AG09319 (cell line): ENCODE results near the gene RRAS2.
"Not testable (repeated sequence)": the region's sequence is repeated elsewhere in the genome, so short reads cannot be mapped to it uniquely, and the experiment has no call there.

ENCODE experiments used
- DNase-seq: peaks from one replicate; pipeline ENCODE4 v3.0.0-alpha.2; 2010; ENCODE audit warnings: low read depth; ENCODE audit errors: extremely low read depth
- CTCF ChIP-seq: IDR thresholded peaks from 2 replicates; pipeline ENCODE4 v1.5.1; 2011; ENCODE audit warnings: low read depth, mild to moderate bottlenecking, inconsistent platforms, low read length, moderate library complexity

The RRAS2 gene

DNA sequence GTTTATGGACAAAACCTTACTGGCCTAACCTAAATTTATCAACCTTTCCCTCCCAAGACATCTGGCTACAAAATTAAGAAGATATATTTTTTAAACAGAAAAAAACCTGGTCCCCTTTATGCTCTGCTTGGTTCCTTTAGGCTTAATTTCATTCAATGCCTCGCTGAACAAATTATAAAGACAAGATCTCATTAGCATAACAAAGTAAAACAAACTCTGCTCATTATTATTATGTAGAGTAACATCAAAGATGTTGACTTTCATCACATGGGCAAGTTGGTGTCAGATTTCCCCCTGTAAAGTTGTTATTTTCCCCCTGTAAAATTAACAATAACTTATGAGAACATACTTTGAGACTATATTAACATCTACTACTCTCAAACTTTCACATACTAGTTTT lies 11.0 kb downstream of the RRAS2 start:
- no peak for DNase-seq
- TF ChIP-seq CTCF, result no peak

- no peak for TF ChIP-seq CTCF
- no peak for DNase-seq
Observed at GRCh38 chr11:14347494-14347893, 11.5 kb downstream of the RRAS2 start.

DNA sequence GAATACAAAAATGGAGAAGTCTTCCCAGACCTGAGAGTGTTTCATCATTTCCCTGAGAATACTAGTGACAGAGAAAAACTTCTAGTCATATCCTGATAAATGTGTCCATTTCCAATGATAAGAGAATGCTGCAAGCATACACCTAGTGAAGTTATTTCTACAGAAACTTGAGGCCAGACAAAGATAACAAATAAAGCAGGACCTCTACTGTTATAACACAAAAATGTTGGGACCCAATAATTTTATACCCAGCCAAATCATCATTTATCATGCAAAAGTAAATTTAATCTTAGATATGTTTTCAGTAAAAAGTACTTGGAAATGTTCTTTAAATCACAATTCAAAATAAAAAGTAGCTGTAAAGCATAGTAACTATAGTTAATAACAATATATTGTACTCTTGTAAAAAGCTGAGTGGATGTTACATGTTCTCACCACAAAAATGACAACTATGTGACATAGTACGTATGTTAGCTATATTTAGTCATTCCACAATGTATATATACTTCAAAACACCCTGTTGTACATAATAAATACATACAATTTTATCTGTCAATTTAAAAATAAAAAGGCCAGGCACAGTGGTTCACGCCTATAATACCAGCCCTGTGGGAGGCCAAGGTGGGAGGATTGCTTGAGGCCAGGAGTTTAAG lies 12.6 kb downstream of the RRAS2 start:
- no peak for TF ChIP-seq CTCF
- DNase-seq, result no peak

GRCh38 chr11:14345668-14346067 lies 13.3 kb downstream of the RRAS2 start:
- DNase-seq, result no peak
- TF ChIP-seq CTCF, result no peak

- not testable (repeated sequence) for DNase-seq
Observed at GRCh38 chr11:14345016-14345415, 14.0 kb downstream of the RRAS2 start.

GRCh38 chr11:14342906-14343305 lies 16.1 kb downstream of the RRAS2 start:
- no peak for DNase-seq
- no peak for TF ChIP-seq CTCF

GRCh38 chr11:14341968-14342367 lies 17.0 kb downstream of the RRAS2 start:
- no peak for DNase-seq
- no peak for TF ChIP-seq CTCF

- DNase-seq, result no peak
- TF ChIP-seq CTCF, result no peak
Observed at GRCh38 chr11:14340721-14341120, 18.3 kb downstream of the RRAS2 start.
